Right renal cortex interstitium (tissue), 3 donors: ENCODE results near the gene SLC43A3. TPM values are rescaled to one million over a fixed set of nuclear protein-coding genes. Genes with fewer than 3 reads are reported as not detected.
"Not testable (repeated sequence)": the region's sequence is repeated elsewhere in the genome, so short reads cannot be mapped to it uniquely, and the experiment has no call there.

Experiments
- DNase-seq, 3 donors: peaks; one replicate each; pipeline ENCODE4 v3.0.0-alpha.2; 2013; ENCODE audit warnings: low read depth in 3 of 3, low spot score in 2 of 3
- polyA plus RNA-seq, 3 donors: library from polyadenylated mRNA; unstranded; fragments of 120-200 nt; gene quantifications; one replicate each; pipeline ENCODE4 v1.2.1, GENCODE V29; 2013; ENCODE audit not compliant: insufficient read length in 3 of 3

Gene SLC43A3
- polyA plus RNA-seq, 3 donors: 19.3 to 25.6 (median 22.9) TPM

GRCh38 chr11:57361420-57361819, 65.5 kb downstream of the SLC43A3 start:
- DNase-seq: not testable (repeated sequence)

- no peak for DNase-seq
Observed at GRCh38 chr11:57360991-57361390, 65.9 kb downstream of the SLC43A3 start.

- no peak for DNase-seq
Observed at GRCh38 chr11:57359896-57360690, 66.8 kb downstream of the SLC43A3 start.

GRCh38 chr11:57359396-57359795, 67.5 kb downstream of the SLC43A3 start:
- no peak for DNase-seq

GRCh38 chr11:57358991-57359390, 67.9 kb downstream of the SLC43A3 start:
- DNase-seq: no peak

- DNase-seq: no peak
Observed at GRCh38 chr11:57358543-57358961, 68.4 kb downstream of the SLC43A3 start.

GRCh38 chr11:57357856-57358255, 69.1 kb downstream of the SLC43A3 start:
- no peak for DNase-seq

GRCh38 chr11:57357310-57357709, 69.6 kb downstream of the SLC43A3 start:
- no peak for DNase-seq

Other genes starting within 250 kb of the SLC43A3 start
- gene LRRC55, start 245.2 kb downstream of the SLC43A3 start, polyA plus RNA-seq: 1 to 10 TPM; 5.6 to 6.4 (median 6.4) TPM
- 100 to 1,000 TPM in 2 of 3 donors, 10 to 100 TPM in 1; 89.4 to 110 (median 101) TPM for gene APLNR, start 189.9 kb downstream of the SLC43A3 start, polyA plus RNA-seq
- gene TNKS1BP1, start 102.2 kb downstream of the SLC43A3 start, polyA plus RNA-seq: 10 to 100 TPM; 57.9 to 62.7 (median 60.3) TPM
- 100 to 1,000 TPM; 199 to 214 (median 203) TPM for gene SSRP1, start 91.2 kb downstream of the SLC43A3 start, polyA plus RNA-seq
- under 1 TPM; 0.42 to 0.76 (median 0.76) TPM for gene P2RX3, start 88.8 kb downstream of the SLC43A3 start, polyA plus RNA-seq
- gene PRG3, start 46.0 kb downstream of the SLC43A3 start, polyA plus RNA-seq: 1 to 10 TPM in 2 of 3 donors, under 1 TPM in 1; 0.33 to 1.5 (median 1.2) TPM
- 1 to 10 TPM in 2 of 3 donors, under 1 TPM in 1; 0.28 to 2.4 (median 1.9) TPM for gene PRG2, start 36.5 kb downstream of the SLC43A3 start, polyA plus RNA-seq
- gene RTN4RL2, start 33.4 kb upstream of the SLC43A3 start, polyA plus RNA-seq: 1 to 10 TPM; 1.4 to 3.0 (median 1.7) TPM
- gene SLC43A1, start 88.6 kb upstream of the SLC43A3 start, polyA plus RNA-seq: 1 to 10 TPM; 5.0 to 6.1 (median 5.4) TPM
- 10 to 100 TPM; 54.0 to 58.4 (median 58.3) TPM for gene TIMM10, start 103.6 kb upstream of the SLC43A3 start, polyA plus RNA-seq
- gene SMTNL1, start 110.5 kb upstream of the SLC43A3 start, polyA plus RNA-seq: under 1 TPM; 0.12 to 0.28 (median 0.23) TPM
- 10 to 100 TPM; 41.3 to 43.6 (median 43.4) TPM for gene UBE2L6, start 140.6 kb upstream of the SLC43A3 start, polyA plus RNA-seq
- gene SERPING1, start 170.6 kb upstream of the SLC43A3 start, polyA plus RNA-seq: 100 to 1,000 TPM; 139 to 172 (median 151) TPM
- 1 to 10 TPM; 1.2 to 1.9 (median 1.7) TPM for gene YPEL4, start 222.8 kb upstream of the SLC43A3 start, polyA plus RNA-seq
- 10 to 100 TPM; 16.6 to 18.5 (median 18.4) TPM for gene CLP1, start 230.6 kb upstream of the SLC43A3 start, polyA plus RNA-seq
- gene ZDHHC5, start 241.0 kb upstream of the SLC43A3 start, polyA plus RNA-seq: 10 to 100 TPM; 52.3 to 56.7 (median 52.8) TPM